Spinal cord (tissue), 10 donors: Measurements from ENCODE around the gene FCHSD2. TPM values are rescaled to one million over a fixed set of nuclear protein-coding genes. Genes with fewer than 3 reads are reported as not detected.

Source experiments
- DNase-seq, 6 donors: peaks; one replicate each; pipeline versions ENCODE4 v3.0.0 to v3.0.0-alpha.2; 2013 to 2015; ENCODE audit warnings: low spot score in 6 of 6, low read depth in 4 of 6
- H3K27ac ChIP-seq: one replicate; pipeline ENCODE4 v1.5.1; 2013; ENCODE audit warnings: low read depth, low read length, control low read depth
- H3K27me3 ChIP-seq: one replicate; pipeline ENCODE4 v1.6.1; 2013; ENCODE audit warnings: low read length; ENCODE audit not compliant: control insufficient read depth, insufficient read depth
- H3K36me3 ChIP-seq: one replicate; pipeline ENCODE4 v1.6.1; 2013; ENCODE audit warnings: low read length; ENCODE audit not compliant: control insufficient read depth, insufficient read depth
- H3K4me1 ChIP-seq: one replicate; pipeline ENCODE4 v1.6.1; 2013; ENCODE audit warnings: low read length; ENCODE audit not compliant: control insufficient read depth, insufficient read depth
- H3K4me3 ChIP-seq: one replicate; pipeline ENCODE4 v1.5.1; 2013; ENCODE audit warnings: low read depth, low read length, control low read depth
- H3K9me3 ChIP-seq: one replicate; pipeline ENCODE4 v1.6.1; 2013; ENCODE audit warnings: low read length; ENCODE audit not compliant: control insufficient read depth, insufficient read depth
- WGBS: methylation state at CpG from one replicate; pipeline ENCODE4 v1.1.5; 2013; ENCODE audit warnings: missing lambda C conversion rate; ENCODE audit not compliant: insufficient coverage; 5-methylcytosine and 5-hydroxymethylcytosine counted together
- polyA plus RNA-seq, 2 donors: library from polyadenylated mRNA; unstranded; fragments of 120-200 nt; gene quantifications; one replicate each; pipeline ENCODE4 v1.2.1, GENCODE V29; 2013; ENCODE audit not compliant: insufficient read length in 2 of 2
- total RNA-seq, 2 donors: library from RNA; depleted of rRNA in 1 of 2; stranded (reverse); fragments of 120-200 nt in 1 of 2; fragments of >200 nt in 1 of 2; gene quantifications; one replicate each; pipeline versions ENCODE4 v1.2.3 to v1.2.4, GENCODE V29; 2013 to 2014
- donor health status: healthy.

The FCHSD2 gene
- total and polyA plus RNA-seq, 4 donors, result 43.4 to 82.0 (median 58.8) TPM

DNA sequence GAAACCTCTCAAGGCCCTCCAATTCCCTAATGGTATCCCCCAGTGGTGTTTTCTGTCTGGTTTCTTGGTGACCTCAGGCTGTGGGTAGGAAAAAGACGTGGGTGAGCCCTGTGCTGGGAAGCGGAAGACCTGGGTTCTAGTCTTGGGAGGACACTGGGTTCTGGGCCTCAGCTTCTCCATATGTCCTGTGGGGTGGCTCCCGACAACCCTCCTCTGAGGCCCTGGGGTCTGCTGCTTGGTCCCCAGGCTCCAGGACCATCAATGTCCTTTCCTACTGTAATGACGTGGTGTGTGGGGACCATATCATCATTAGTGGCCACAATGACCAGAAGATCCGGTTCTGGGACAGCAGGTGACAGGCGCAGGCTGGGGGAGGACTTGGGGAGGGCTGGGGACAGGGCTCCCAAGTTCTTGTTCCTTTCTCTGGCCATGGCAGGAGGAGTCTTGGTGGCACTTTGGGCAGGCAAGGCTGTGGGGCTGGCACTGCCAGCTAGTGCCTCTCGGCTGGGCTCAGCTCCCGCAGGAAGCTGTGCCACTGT is 315.1 kb downstream of the FCHSD2 start:
- no peaks in the 10 kb centered on the region for H3K27me3 ChIP-seq
- peaks cover 59% of the 10 kb centered on the region for H3K36me3 ChIP-seq
- no peak for DNase-seq
- no peak overlapping the region for H3K27ac ChIP-seq
- peaks cover 18% of the 10 kb centered on the region for H3K4me1 ChIP-seq
- H3K4me3 ChIP-seq, result no peak overlapping the region
- WGBS, result 94% methylated on average over 8 of the region's 8 CpGs
- no peaks in the 10 kb centered on the region for H3K9me3 ChIP-seq

- no peaks in the 10 kb centered on the region for H3K27me3 ChIP-seq
- no peaks in the 10 kb centered on the region for H3K9me3 ChIP-seq
- H3K4me3 ChIP-seq, result no peak overlapping the region
- DNase-seq, result no peak
- peaks cover 56% of the 10 kb centered on the region for H3K36me3 ChIP-seq
- 100% methylated on average over 6 of the region's 15 CpGs for WGBS
- peaks cover 17% of the 10 kb centered on the region for H3K4me1 ChIP-seq
- H3K27ac ChIP-seq, result no peak overlapping the region
Observed at GRCh38 chr11:72826191-72826941, 315.8 kb downstream of the FCHSD2 start.

DNA sequence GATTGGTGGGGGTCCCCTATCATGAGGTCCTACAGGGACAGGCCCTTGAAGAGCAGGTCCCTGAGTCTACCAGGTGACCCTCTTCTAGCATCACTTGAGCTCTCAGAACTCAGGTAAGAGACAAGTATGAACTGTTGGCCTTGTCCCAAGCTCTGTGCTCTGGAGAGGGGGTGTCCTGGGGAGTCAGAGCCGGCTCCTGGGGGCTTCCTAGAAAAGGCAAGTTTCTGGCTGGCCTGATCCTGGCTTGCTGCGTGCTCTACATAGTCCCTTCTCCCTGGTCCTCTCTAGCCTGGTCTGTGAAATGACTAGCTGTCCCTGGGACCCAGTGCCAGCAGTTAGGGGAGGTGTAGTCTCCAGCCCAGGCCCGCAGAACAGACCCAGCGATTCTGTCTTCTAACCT is 316.5 kb downstream of the FCHSD2 start:
- H3K9me3 ChIP-seq, result no peaks in the 10 kb centered on the region
- DNase-seq, result no peak
- WGBS, result 100% methylated on average over 1 of the region's 4 CpGs
- no peak overlapping the region for H3K27ac ChIP-seq
- H3K27me3 ChIP-seq, result no peaks in the 10 kb centered on the region
- peaks cover 57% of the 10 kb centered on the region for H3K36me3 ChIP-seq
- H3K4me3 ChIP-seq, result no peak overlapping the region
- H3K4me1 ChIP-seq, result peaks cover 22% of the 10 kb centered on the region

GRCh38 chr11:72824811-72825505 is 317.2 kb downstream of the FCHSD2 start:
- Histone ChIP-seq H3K4me3 (no peak overlapping the region), H3K36me3 (peaks cover 50% of the 10 kb centered on the region), H3K4me1 (peaks cover 25% of the 10 kb centered on the region), H3K27me3 (no peaks in the 10 kb centered on the region), H3K27ac (no peak overlapping the region), H3K9me3 (no peaks in the 10 kb centered on the region)
- DNase-seq, result no peak
- 70% methylated on average over 12 of the region's 15 CpGs for WGBS

DNA sequence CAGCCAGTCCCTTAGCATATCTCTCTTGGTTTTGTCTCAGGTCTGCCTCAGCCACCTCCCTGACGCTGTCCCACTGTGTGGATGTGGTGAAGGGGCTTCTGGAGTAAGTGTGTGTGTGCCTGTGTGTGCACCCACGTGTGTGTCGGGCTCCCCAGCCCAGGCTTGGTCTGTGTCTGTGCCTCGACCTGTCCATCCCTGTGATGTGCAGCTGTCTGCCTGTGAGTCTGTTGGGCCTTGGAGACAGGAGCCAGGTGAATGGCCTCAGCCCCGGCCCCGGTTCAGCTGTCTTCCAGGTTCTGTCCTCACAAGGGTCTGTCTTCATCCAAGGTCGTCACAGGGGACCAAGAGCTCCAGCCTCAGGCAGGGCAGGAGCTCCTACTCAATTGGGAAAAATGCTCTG is 318.1 kb downstream of the FCHSD2 start:
- Histone ChIP-seq H3K27me3 (no peaks in the 10 kb centered on the region), H3K27ac (no peak overlapping the region), H3K4me1 (peaks cover 25% of the 10 kb centered on the region), H3K9me3 (no peaks in the 10 kb centered on the region), H3K4me3 (no peak overlapping the region), H3K36me3 (peaks cover 46% of the 10 kb centered on the region)
- no peak for DNase-seq
- WGBS, result 89% methylated on average over 7 of the region's 7 CpGs

GRCh38 chr11:72823105-72823804 is 318.9 kb downstream of the FCHSD2 start:
- 90% methylated on average over 7 of the region's 9 CpGs for WGBS
- no peak overlapping the region for H3K4me3 ChIP-seq

GRCh38 chr11:72821920-72822799 is 320.0 kb downstream of the FCHSD2 start:
- H3K4me3 ChIP-seq, result peak overlapping the region; percentile 73
- no peaks in the 10 kb centered on the region for H3K9me3 ChIP-seq
- no peaks in the 10 kb centered on the region for H3K27me3 ChIP-seq
- peak; percentile 84 to 98 (median 90) for DNase-seq
- H3K4me1 ChIP-seq, result peaks cover 25% of the 10 kb centered on the region
- peaks cover 36% of the 10 kb centered on the region for H3K36me3 ChIP-seq
- H3K27ac ChIP-seq, result peak overlapping the region; percentile 86
- 1% methylated on average over 80 of the region's 82 CpGs for WGBS

More at GRCh38 chr11:72823105-72823804, 318.9 kb downstream of the FCHSD2 start:
- peaks cover 25% of the 10 kb centered on the region for H3K4me1 ChIP-seq
- H3K36me3 ChIP-seq, result peaks cover 39% of the 10 kb centered on the region
- H3K27ac ChIP-seq, result no peak overlapping the region
- H3K27me3 ChIP-seq, result no peaks in the 10 kb centered on the region
- H3K9me3 ChIP-seq, result no peaks in the 10 kb centered on the region
- DNase-seq, result no peak

DNA sequence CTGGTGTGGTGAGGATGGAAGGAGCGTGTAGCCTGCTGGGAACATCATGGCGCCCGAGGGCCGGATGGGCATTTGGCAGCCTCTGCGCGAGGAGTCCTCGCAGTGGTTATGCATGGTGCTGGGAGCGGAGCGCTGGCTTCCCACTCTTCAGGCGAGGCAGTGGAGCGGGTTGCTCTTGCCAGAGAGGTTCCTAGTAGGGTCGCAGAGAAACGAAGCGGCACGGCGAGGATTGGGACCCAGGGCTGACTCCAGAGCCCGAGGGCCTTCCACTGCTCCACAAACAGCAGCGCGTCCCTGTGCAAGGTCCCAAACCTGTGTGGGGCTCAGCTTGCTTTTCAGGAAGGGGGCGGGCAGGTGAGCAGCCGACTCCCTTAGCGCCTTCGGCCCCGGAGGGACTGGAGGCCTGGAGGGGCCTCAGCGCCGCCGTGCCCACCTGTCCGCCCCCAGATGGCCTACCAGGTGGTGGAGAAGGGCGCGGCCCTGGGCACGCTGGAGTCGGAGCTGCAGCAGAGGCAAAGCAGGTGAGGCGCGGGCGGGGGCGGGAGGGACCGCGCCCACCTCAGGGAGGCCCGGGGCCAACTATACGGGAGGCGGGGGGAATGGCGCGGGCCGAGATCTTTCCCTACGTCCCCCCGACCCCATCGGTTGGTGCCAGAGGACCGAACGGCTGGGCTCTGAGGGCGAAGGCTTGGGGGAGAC is 320.7 kb downstream of the FCHSD2 start:
- Histone ChIP-seq H3K4me3 (peak overlapping the region; percentile 73), H3K4me1 (peaks cover 29% of the 10 kb centered on the region), H3K27ac (peak overlapping the region; percentile 86), H3K36me3 (peaks cover 31% of the 10 kb centered on the region), H3K9me3 (no peaks in the 10 kb centered on the region), H3K27me3 (no peaks in the 10 kb centered on the region)
- WGBS, result 24% methylated on average over 50 of the region's 50 CpGs
- DNase-seq, result peak in 1 of 6 donors; percentile 54
